OCI-LY1 (cell line): ENCODE measurements around the gene RNF19B.

Source experiments
- EZH2 ChIP-seq: fragments of 200-600 bp; sonication (generic), shearing (Covaris generic); IDR thresholded peaks from 2 replicates; pipeline ENCODE4 v1.8.0; 2017; ENCODE audit warnings: borderline replicate concordance, mixed run types, mild to moderate bottlenecking, antibody characterized with exemption, low read length, moderate library complexity, mixed read lengths
- TF ChIP-seq, protein P1 (sequence below): fragments of 200-600 bp; sonication (generic), shearing (Covaris generic); IDR thresholded peaks from 2 replicates; pipeline ENCODE4 v1.5.1; 2017; ENCODE audit warnings: mild to moderate bottlenecking, antibody characterized with exemption, low read length, moderate library complexity, mixed read lengths

DNA sequence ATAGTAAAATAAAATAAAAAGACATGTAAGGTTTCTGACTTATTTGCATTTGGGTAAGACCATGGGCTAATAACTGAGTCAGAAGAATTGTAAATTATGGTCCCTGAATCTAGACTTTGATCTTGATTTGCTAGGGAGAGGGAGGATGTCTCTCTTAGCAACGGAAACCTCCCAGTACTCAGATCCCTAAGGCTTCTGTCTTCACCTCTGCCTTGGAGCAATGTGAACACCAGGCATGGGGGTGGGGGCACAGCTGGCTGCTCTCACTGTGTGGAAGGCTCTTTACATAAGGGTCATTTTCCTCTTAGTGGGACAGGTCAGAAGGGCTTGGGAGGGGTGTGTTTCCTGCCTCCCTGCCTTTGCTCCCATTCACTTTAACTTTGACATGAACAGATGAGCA lies 46.4 kb downstream of the RNF19B start:
- TF ChIP-seq, protein P1, sequence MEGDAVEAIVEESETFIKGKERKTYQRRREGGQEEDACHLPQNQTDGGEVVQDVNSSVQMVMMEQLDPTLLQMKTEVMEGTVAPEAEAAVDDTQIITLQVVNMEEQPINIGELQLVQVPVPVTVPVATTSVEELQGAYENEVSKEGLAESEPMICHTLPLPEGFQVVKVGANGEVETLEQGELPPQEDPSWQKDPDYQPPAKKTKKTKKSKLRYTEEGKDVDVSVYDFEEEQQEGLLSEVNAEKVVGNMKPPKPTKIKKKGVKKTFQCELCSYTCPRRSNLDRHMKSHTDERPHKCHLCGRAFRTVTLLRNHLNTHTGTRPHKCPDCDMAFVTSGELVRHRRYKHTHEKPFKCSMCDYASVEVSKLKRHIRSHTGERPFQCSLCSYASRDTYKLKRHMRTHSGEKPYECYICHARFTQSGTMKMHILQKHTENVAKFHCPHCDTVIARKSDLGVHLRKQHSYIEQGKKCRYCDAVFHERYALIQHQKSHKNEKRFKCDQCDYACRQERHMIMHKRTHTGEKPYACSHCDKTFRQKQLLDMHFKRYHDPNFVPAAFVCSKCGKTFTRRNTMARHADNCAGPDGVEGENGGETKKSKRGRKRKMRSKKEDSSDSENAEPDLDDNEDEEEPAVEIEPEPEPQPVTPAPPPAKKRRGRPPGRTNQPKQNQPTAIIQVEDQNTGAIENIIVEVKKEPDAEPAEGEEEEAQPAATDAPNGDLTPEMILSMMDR, result no peak
- no peak for TF ChIP-seq EZH2
